DND-41 (cell line): ENCODE data around the gene GPR107.

Experiments
- CTCF ChIP-seq: IDR thresholded peaks from 2 replicates; pipeline ENCODE4 v1.5.1; 2012; ENCODE audit warnings: borderline replicate concordance, low read length, moderate library complexity, mild to moderate bottlenecking; ENCODE audit not compliant: poor library complexity, severe bottlenecking; ENCODE audit errors: extremely low read depth
- EZH2 ChIP-seq: IDR thresholded peaks from 3 replicates; pipeline ENCODE4 v1.6.1; 2012; ENCODE audit warnings: borderline replicate concordance, low read depth, mild to moderate bottlenecking, moderate library complexity, low read length, inconsistent platforms; ENCODE audit not compliant: severe bottlenecking

GRCh38 chr9:130172161-130172857, 118.6 kb downstream of the GPR107 start, which contains the start of gene NCS1:
- TF ChIP-seq CTCF (no peak), EZH2 (no peak)
